Chondrocyte (in vitro differentiated cells): ENCODE measurements around the gene SLIT1. TPM values are rescaled to one million over a fixed set of nuclear protein-coding genes. Genes with fewer than 3 reads are reported as not detected.

Experiments used
- DNase-seq: peaks from one replicate; pipeline ENCODE4 v3.0.0; 2021; ENCODE audit warnings: mixed read lengths, low spot score
- H3K27ac Mint-ChIP-seq: one replicate; pipeline ENCODE4 v1.8.0; 2021; ENCODE audit warnings: mild to moderate bottlenecking, moderate library complexity, mixed read lengths; ENCODE audit not compliant: unreplicated experiment
- H3K27me3 Mint-ChIP-seq: 2 replicates; pipeline ENCODE4 v1.8.0; 2021; ENCODE audit warnings: low read depth, mixed read lengths
- H3K36me3 Mint-ChIP-seq: 2 replicates; pipeline ENCODE4 v1.8.0; 2021; ENCODE audit warnings: low read depth, mixed read lengths
- H3K4me1 Mint-ChIP-seq: 2 replicates; pipeline ENCODE4 v1.8.0; 2021; ENCODE audit warnings: low read depth, mild to moderate bottlenecking, mixed read lengths
- H3K4me3 Mint-ChIP-seq: one replicate; pipeline ENCODE4 v1.8.0; 2021; ENCODE audit warnings: mild to moderate bottlenecking, moderate library complexity, mixed read lengths; ENCODE audit not compliant: unreplicated experiment
- H3K9me3 Mint-ChIP-seq: 2 replicates; pipeline ENCODE4 v1.8.0; 2021; ENCODE audit warnings: low read depth, mixed read lengths
- CTCF ChIP-seq: fragments of 200-600 bp; sonication (generic); IDR thresholded peaks from 2 replicates; pipeline ENCODE4 v1.5.0; 2021; ENCODE audit warnings: antibody characterized with exemption, mild to moderate bottlenecking, moderate library complexity
- total RNA-seq: library from RNA; stranded (reverse); gene quantifications from 3 replicates; pipeline ENCODE4 v1.2.1, GENCODE V29; 2021

Gene SLIT1
- total RNA-seq, 1 donor from 2014 or later = not detected

- Mint-ChIP-seq H3K4me1 (peaks cover 9% of the 10 kb centered on the region), H3K36me3 (no peaks in the 10 kb centered on the region), H3K27ac (no peak overlapping the region), H3K9me3 (no peaks in the 10 kb centered on the region), H3K27me3 (peaks cover 28% of the 10 kb centered on the region), H3K4me3 (no peak overlapping the region)
- no peak for DNase-seq
- no peak for TF ChIP-seq CTCF
These were observed 88.7 kb downstream of the SLIT1 start for GRCh38 chr10:97097084-97097433.

GRCh38 chr10:97096261-97097083 lies 89.3 kb downstream of the SLIT1 start:
- no peak for DNase-seq
- Mint-ChIP-seq H3K27me3 (peaks cover 32% of the 10 kb centered on the region), H3K4me1 (peaks cover 9% of the 10 kb centered on the region), H3K9me3 (no peaks in the 10 kb centered on the region), H3K4me3 (peak overlapping the region; percentile 51), H3K36me3 (no peaks in the 10 kb centered on the region), H3K27ac (no peak overlapping the region)
- TF ChIP-seq CTCF = no peak

GRCh38 chr10:97095701-97096260 lies 90.0 kb downstream of the SLIT1 start:
- H3K9me3 Mint-ChIP-seq = no peaks in the 10 kb centered on the region
- H3K27me3 Mint-ChIP-seq = peaks cover 35% of the 10 kb centered on the region
- H3K27ac Mint-ChIP-seq = no peak overlapping the region
- peak overlapping the region; percentile 51 for H3K4me3 Mint-ChIP-seq
- DNase-seq = no peak
- no peaks in the 10 kb centered on the region for H3K36me3 Mint-ChIP-seq
- peaks cover 9% of the 10 kb centered on the region for H3K4me1 Mint-ChIP-seq
- no peak for TF ChIP-seq CTCF

GRCh38 chr10:97090644-97091043 lies 95.1 kb downstream of the SLIT1 start:
- Mint-ChIP-seq H3K9me3 (no peaks in the 10 kb centered on the region), H3K27me3 (peaks cover 47% of the 10 kb centered on the region), H3K36me3 (no peaks in the 10 kb centered on the region), H3K27ac (no peak overlapping the region), H3K4me3 (no peak overlapping the region), H3K4me1 (no peaks in the 10 kb centered on the region)
- DNase-seq = no peak
- TF ChIP-seq CTCF = no peak

- no peak for DNase-seq
- Mint-ChIP-seq H3K4me3 (no peak overlapping the region), H3K36me3 (no peaks in the 10 kb centered on the region), H3K27me3 (peaks cover 50% of the 10 kb centered on the region), H3K4me1 (no peaks in the 10 kb centered on the region), H3K9me3 (no peaks in the 10 kb centered on the region), H3K27ac (no peak overlapping the region)
- no peak for TF ChIP-seq CTCF
These were observed 95.7 kb downstream of the SLIT1 start for GRCh38 chr10:97090035-97090434.
